ENCODE data around the gene KRCC1.

The KRCC1 gene

GRCh38 chr2:88087763-88088162, 32.2 kb upstream of the KRCC1 start:
- H3K4me3 ChIP-seq (ENCODE audit: low read length, poor library complexity, severe bottlenecking): no peak overlapping the region
- H4K20me1 ChIP-seq (ENCODE audit: insufficient read depth, low read length, poor library complexity, severe bottlenecking): no peaks in the 10 kb centered on the region
- H2AFZ ChIP-seq (ENCODE audit: low read length): no peak overlapping the region
- no peaks in the 10 kb centered on the region for H3K9me2 ChIP-seq (replicated peaks; ENCODE audit: low read depth, low read length)
- TF ChIP-seq EZH2phosphoT487 (IDR thresholded peaks at IDR 0.05; ENCODE audit: borderline replicate concordance): no peak
- TF ChIP-seq CTCF (conservative IDR thresholded peaks at IDR 0.05; ENCODE audit: low read length): no peak
- no peaks in the 10 kb centered on the region for H3K4me1 ChIP-seq (ENCODE audit: insufficient read depth, low read length, poor library complexity, severe bottlenecking)
- H3K79me2 ChIP-seq (ENCODE audit: insufficient read depth, low read length): no peaks in the 10 kb centered on the region
- H3K27me3 ChIP-seq (ENCODE audit: insufficient read depth, low read length, poor library complexity, severe bottlenecking): no peaks in the 10 kb centered on the region
- no peaks in the 10 kb centered on the region for H3K9me3 ChIP-seq (ENCODE audit: insufficient read depth, low read depth, low read length)
- H3K36me3 ChIP-seq (ENCODE audit: insufficient read depth, low read length): no peaks in the 10 kb centered on the region
- H3K9ac ChIP-seq (ENCODE audit: low read depth, low read length, poor library complexity, severe bottlenecking): no peak overlapping the region
- no peak overlapping the region for H3K4me2 ChIP-seq (ENCODE audit: low read depth, low read length, poor library complexity, severe bottlenecking)
- H3F3A ChIP-seq (ENCODE audit: low read depth): no peaks in the 10 kb centered on the region

GRCh38 chr2:88087073-88087472, 31.5 kb upstream of the KRCC1 start:
- H3K9me2 ChIP-seq (replicated peaks; ENCODE audit: low read depth, low read length): no peaks in the 10 kb centered on the region
- H3K4me3 ChIP-seq (ENCODE audit: low read length, poor library complexity, severe bottlenecking): no peak overlapping the region
- H2AFZ ChIP-seq (ENCODE audit: low read length): no peak overlapping the region
- H3K4me2 ChIP-seq (ENCODE audit: low read depth, low read length, poor library complexity, severe bottlenecking): no peak overlapping the region
- H4K20me1 ChIP-seq (ENCODE audit: insufficient read depth, low read length, poor library complexity, severe bottlenecking): no peaks in the 10 kb centered on the region
- no peak overlapping the region for H3K9ac ChIP-seq (ENCODE audit: low read depth, low read length, poor library complexity, severe bottlenecking)
- TF ChIP-seq EZH2phosphoT487 (IDR thresholded peaks at IDR 0.05; ENCODE audit: borderline replicate concordance): no peak
- no peak for TF ChIP-seq CTCF (conservative IDR thresholded peaks at IDR 0.05; ENCODE audit: low read length)
- H3K9me3 ChIP-seq (ENCODE audit: insufficient read depth, low read depth, low read length): no peaks in the 10 kb centered on the region
- no peaks in the 10 kb centered on the region for H3K4me1 ChIP-seq (ENCODE audit: insufficient read depth, low read length, poor library complexity, severe bottlenecking)
- H3K27me3 ChIP-seq (ENCODE audit: insufficient read depth, low read length, poor library complexity, severe bottlenecking): no peaks in the 10 kb centered on the region
- no peaks in the 10 kb centered on the region for H3K36me3 ChIP-seq (ENCODE audit: insufficient read depth, low read length)
- H3K79me2 ChIP-seq (ENCODE audit: insufficient read depth, low read length): no peaks in the 10 kb centered on the region
- no peaks in the 10 kb centered on the region for H3F3A ChIP-seq (ENCODE audit: low read depth)

GRCh38 chr2:88086401-88086800, 30.8 kb upstream of the KRCC1 start:
- Histone ChIP-seq H3K4me2 (ENCODE audit: low read depth, low read length, poor library complexity, severe bottlenecking) (no peak overlapping the region), H3K9ac (ENCODE audit: low read depth, low read length, poor library complexity, severe bottlenecking) (no peak overlapping the region)

More at GRCh38 chr2:88086401-88086800, 30.8 kb upstream of the KRCC1 start:
- Histone ChIP-seq H4K20me1 (ENCODE audit: insufficient read depth, low read length, poor library complexity, severe bottlenecking) (no peaks in the 10 kb centered on the region), H3K27me3 (ENCODE audit: insufficient read depth, low read length, poor library complexity, severe bottlenecking) (no peaks in the 10 kb centered on the region), H2AFZ (ENCODE audit: low read length) (no peak overlapping the region), H3K9me2 (replicated peaks; ENCODE audit: low read depth, low read length) (no peaks in the 10 kb centered on the region), H3K79me2 (ENCODE audit: insufficient read depth, low read length) (no peaks in the 10 kb centered on the region), H3K4me1 (ENCODE audit: insufficient read depth, low read length, poor library complexity, severe bottlenecking) (no peaks in the 10 kb centered on the region), H3K4me3 (ENCODE audit: low read length, poor library complexity, severe bottlenecking) (no peak overlapping the region), H3F3A (ENCODE audit: low read depth) (no peaks in the 10 kb centered on the region), H3K36me3 (ENCODE audit: insufficient read depth, low read length) (no peaks in the 10 kb centered on the region), H3K9me3 (ENCODE audit: insufficient read depth, low read depth, low read length) (no peaks in the 10 kb centered on the region)
- TF ChIP-seq CTCF (conservative IDR thresholded peaks at IDR 0.05; ENCODE audit: low read length) (no peak), EZH2phosphoT487 (IDR thresholded peaks at IDR 0.05; ENCODE audit: borderline replicate concordance) (no peak)
